Forelimb muscle (tissue), 1 donor: ENCODE measurements around the gene COPE. TPM values are rescaled to one million over a fixed set of nuclear protein-coding genes. Genes with fewer than 3 reads are reported as not detected.

Experiments
- DNase-seq: peaks from one replicate; pipeline ENCODE4 v3.0.0-alpha.2; 2013; ENCODE audit warnings: low read depth
- polyA plus RNA-seq: library from polyadenylated mRNA; unstranded; fragments of 120-200 nt; gene quantifications from one replicate; pipeline ENCODE4 v1.2.1, GENCODE V29; 2013; ENCODE audit not compliant: insufficient read length

The COPE gene
- polyA plus RNA-seq, 1 donor = 74.9 TPM

DNA sequence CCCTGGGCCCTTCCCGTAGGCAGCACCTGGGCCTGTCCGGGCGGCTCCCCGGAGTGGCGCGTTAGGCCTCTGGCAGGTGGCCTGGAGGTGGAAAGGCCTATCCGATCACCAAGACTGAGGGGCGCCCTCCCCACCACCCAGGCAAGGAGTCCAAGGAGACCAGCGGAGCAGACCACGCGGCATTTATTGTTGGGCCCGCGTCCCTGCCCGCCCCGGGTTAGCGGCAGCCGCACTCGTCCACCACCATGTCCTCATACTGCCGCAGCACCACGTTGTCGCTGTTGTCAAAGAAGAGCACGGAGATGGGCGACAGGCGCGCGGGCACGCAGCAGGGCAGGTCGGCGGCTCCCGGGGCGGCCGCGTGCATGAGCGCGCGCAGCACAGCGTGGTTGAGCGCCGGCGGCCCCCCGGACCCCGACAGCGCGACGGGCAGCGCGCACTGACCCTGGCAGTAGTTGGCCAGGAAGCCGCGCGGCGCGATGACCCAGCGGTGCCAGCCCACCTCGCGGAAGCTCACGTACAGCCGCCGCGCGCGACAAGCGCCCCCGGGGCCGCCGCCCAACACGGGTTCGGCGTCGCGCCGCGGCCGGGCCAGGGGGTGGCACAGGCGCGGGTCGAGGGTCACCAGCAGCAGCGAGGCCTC, 50.7 kb downstream of the COPE start:
- DNase-seq = no peak

DNA sequence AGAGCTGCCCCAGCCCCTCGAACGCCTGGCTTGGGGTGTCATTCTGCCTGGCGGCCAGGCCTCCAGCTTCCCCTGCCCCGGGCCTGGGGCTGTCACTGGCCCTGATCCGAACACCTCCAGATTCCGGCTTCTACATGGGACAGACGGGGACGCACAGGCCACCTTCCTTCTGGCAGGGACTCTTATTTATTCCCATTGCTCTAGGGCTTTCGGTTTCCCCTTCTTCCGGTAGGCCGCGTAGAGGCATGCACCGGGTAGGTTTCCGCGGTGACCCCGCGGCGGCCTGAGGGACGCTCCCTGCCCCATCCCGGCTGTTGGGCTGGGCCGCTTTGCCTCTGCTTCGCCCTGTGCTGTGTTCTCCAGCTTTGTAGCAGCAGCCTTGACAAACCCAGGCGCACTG, 51.4 kb downstream of the COPE start:
- no peak for DNase-seq

DNA sequence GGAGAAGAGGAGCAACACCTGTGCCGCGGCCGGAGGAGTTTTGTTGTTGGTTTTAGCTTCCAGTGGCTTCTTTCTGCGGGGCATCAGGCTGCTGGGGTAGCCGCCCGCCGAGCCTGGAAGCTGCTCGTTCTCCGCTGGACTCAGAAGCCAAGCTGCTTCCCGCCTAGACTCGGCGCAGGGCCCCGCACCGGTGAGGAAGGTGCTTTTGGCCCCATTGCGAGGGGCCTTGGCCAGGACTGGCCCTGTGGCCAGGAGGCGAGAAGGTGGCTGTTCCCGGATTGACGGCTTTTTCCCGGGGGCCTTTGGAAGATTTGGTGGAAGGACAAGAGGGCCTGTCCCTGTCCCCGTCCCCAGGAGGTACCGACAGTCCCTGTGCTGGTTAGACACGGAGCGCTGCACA, 52.0 kb downstream of the COPE start:
- no peak for DNase-seq

DNA sequence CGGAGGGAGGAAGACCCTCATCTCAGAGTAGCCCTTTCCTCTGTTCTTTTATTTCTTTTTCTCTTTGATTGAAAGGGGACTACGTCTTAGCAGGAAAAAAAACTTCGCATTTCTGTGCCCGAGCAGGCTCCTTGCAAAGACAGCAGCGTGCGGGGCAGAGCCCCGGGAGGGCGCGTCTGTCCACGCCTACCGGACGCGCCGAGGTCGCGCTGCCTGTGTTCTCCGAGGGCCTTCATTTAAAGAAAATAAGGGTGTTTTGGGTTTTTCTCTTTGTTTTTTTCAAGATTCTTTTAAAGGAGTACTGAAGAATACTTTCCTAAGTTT, 52.4 kb downstream of the COPE start:
- no peak for DNase-seq

DNA sequence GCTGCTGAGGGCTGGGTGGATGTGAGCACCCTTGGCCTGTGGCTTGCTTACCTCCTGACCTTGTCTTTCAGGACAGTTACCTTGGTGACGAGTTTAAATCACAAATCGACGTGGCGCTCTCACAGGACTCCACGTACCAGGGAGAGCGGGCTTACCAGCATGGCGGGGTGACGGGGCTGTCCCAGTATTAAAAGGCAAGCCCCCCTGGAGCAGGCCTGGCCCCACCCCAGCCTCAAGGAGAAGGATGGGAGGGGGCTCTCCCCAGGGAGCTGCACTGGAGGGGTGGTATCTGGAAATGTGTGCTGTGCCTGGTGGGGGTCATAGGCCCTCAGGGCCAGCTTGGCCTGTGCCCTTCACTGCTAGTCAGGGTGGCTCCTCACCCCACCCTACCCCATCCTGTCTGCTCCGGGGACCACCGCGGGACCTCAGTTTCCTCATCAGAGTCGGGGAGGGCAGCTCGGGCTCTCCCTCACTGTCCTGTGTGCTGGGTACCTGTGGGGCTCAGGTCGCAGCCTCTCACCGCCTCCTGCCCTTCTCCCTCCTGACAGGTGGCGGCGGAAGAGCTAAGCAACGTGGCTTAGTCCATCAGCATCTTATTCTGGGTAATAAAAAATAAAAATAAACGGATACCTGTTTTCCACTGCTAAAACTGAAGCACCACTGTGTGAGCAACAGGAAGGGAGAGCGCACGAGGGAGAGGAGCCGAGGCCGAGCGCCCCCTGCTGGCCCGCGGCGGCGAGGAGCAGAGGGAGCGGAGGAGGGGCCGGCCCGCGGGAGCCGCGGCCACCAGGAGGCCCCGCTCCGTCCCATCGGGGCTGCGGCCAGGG, 53.0 kb downstream of the COPE start:
- no peak for DNase-seq

DNA sequence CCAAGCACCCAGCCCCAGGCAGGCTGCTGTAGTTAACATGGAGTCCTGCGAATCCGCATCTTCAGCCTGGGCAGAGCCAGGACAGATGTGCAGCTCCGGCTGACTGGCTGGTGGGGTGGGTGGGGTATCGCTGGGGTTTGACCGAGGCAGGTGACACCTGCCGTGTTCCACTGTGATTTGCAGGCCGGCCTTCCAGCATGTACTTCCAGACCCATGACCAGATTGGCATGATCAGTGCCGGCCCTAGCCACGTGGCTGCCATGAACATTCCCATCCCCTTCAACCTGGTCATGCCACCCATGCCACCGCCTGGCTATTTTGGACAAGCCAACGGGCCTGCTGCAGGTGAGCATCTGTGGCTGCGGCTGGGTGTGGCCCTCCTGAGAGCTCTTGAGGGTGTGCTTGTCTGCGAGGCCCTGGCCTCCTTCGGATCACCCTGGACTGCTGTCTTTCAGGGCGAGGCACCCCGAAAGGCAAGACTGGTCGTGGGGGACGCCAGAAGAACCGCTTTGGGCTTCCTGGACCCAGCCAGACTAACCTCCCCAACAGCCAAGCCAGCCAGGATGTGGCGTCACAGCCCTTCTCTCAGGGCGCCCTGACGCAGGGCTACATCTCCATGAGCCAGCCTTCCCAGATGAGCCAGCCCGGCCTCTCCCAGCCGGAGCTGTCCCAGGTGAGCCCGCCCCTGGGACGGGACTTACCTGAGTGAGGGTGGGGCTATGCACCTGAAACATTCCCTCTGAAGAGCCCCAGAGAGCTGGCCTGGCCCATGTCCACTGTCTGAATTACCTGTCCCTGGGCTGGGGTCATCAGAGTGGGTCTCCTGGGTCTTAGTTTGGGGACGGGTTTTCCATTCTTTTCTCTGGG, 53.8 kb downstream of the COPE start:
- no peak for DNase-seq

DNA sequence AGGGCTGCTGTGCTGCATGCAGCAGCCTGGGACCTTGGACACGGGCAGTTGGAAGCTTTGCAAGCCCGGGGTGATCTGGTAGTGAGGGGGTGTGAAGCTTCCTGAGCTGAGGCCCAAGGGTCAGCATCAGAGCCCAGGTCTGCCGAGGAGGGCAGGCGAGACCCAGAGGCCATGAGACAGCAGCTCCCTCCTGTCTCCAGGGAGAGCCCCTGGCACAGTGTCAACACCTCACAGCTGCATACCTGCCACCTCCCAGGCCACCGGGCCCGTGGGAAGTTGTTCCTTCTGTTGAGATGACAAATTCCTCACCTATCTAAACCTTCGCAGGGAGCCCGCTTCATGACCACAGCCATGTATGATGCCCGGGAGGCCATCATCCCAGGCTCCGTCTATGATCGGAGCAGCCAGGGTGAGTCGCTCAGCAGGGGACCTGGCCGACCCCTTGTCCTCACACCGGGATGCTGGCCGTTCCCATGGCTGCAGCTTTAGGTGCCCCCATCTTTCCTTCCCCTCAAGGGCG, 55.3 kb downstream of the COPE start:
- DNase-seq = no peak

DNA sequence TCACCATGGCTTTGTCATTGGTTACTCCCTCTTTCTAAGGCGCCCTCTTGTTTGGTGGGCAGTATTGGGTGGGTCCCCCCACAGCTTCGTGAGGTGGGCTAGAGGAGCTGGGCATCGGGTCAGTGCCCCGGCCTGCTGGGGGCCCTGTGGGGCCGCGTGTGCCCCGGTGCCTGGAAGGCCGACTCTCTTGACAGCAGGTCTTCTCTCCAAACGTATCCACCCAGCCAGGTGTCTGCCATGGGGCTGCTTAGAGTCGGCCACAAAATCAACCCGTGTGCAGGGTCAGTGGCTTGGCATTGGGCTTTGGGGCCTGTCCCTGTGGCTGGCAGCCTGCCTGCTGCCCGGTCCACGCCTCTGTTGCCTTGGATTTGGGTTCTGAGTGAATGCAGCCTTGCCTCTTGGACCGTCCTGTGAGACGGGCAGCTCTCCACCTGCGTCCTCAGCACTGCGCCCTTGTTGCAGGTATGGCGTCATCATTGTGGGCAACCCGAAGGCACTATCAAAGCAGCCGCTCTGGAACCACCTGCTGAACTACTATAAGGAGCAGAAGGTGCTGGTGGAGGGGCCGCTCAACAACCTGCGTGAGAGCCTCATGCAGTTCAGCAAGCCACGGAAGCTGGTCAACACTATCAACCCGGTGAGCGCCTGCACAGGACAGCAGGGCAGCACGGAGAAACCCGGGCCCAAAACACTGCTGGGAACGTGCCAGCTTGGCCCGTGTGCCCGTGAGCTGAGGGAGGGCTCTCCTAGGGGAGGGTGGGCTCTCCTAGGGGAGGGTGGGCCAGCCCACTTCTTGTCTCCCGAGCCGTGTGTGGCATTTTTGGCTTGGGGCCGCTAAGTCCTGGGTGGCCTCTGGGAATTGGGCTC, 56.0 kb downstream of the COPE start:
- no peak for DNase-seq

DNA sequence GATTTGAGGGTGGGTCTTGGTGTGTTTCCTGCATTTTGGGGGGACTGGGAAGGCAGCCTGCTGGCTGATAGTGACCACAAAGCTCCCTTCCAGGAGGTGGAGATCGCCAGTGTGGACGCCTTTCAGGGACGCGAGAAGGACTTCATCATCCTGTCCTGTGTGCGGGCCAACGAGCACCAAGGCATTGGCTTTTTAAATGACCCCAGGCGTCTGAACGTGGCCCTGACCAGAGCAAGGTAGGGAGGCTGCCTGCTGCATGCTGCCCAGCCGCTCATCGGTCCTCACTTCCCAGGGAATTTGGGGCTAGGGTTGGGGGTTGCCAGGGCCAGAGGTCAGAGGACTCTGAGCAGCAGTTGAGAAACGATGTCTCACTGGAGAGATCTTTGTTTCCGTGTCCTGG, 57.3 kb downstream of the COPE start:
- DNase-seq = no peak

DNA sequence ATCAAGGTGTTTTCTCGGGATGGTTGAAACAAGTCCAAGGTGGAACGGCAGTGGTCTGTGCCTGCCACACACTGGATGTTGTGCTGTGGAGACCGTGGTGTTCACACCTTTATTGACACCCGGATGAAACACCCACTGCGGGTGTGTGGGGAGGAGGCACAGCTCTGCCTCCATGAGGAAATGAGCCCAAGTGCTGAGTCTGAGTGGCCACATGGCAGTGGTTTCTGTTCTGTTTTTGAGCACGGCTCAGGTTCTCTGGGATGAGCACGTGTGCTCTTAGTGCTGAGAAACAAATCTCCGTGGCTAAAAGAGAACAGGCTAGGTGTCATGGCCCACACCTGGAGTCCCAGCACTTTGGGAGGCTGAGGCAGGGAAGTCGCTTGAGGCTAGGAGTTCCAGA, 58.0 kb downstream of the COPE start:
- no peak for DNase-seq

DNA sequence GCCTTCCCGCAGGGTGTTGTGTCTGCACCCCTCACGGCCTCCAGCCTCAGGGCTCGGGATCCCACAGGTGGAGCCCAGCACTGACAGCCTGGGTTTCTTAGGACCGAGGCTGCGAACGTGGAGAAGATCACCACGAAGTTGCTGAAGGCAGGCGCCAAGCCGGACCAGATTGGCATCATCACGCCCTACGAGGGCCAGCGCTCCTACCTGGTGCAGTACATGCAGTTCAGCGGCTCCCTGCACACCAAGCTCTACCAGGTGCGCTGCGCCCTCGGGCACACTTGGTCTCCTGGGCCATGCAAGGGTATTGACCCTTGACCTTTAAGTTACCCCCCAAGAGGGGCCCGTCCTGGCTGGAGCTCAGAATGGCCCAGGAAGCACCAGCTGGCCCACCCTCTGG, 58.5 kb downstream of the COPE start:
- no peak for DNase-seq

DNA sequence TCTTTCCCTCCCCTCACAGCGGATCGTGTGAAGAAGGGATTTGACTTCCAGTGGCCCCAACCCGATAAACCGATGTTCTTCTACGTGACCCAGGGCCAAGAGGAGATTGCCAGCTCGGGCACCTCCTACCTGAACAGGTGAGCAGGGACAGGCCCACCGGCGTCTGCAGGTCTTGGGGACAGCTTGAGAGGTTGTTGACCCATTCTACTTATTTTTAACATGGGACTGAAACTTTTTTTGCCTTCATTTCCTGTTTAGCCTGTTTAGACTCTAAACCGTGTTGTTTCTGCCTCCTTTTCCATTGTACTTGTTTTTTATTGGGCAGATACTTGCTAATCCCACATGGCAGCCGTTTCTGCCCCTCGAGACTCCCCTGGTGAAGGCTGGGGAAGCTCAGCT, 58.9 kb downstream of the COPE start:
- no peak for DNase-seq

DNA sequence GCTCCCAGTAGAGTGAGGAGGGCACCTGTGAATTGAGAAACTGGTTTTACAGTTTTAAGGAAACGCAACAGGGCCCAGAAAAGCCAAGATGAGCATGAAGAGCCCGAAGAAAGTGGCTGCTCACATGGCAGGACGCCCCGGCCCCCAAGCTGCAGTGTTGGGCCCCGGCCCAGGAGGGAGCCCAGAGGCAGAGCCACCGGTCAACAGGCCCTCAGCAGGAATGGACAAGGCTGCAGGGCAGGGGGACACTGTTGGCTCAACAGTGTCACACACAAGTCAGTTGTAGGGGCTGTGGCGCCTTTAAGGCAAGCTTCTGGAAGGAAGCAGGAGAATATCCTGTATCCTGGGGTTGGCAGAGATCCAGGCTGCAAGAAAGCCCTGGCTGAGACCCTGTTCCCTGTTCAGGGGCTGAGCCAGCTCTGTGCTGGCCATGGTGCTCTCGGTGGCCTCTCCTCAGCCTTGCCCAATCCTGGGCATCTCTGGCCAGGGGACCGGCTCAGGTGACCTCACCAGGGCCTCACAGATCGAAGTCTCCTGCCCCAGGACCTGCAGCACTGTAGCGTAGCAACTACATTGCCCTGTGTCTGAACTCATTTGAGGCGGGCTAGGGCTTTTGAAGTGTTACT, 59.4 kb downstream of the COPE start:
- DNase-seq = no peak

DNA sequence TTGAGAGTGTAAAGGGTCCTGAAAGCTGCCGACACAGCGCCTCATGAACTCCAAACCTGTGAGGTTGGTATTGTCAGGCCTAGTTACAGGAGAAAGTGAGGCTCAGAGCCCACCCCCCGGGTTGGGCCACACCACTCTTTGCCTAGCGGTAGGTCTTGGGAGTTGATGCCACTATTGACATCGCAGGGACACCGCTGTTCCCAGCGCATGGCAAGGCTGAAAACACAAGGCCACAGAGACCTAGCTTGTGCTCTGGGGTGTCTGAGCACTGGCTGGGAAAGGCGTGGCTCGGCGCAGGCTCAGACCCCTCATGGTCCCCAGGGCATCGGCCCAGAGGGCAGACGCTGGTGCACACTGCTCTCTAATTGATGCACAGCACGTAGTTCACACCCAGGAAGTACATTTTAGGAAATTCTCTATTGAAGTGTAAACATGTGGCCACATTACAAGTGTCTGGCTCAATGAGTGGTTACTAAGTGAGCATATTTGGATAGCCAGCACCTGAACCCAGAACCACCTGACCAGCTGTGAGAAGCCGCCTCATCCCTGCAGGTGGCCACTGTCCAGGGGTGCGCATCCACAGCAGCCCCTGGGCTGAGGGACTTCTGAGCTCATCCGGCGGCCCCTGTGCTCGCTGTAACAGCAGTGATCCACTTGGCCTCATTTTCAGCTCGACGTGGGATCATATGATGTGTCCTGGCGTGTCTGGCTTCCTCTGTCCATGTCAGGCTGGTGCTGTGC, 60.1 kb downstream of the COPE start:
- DNase-seq = no peak

DNA sequence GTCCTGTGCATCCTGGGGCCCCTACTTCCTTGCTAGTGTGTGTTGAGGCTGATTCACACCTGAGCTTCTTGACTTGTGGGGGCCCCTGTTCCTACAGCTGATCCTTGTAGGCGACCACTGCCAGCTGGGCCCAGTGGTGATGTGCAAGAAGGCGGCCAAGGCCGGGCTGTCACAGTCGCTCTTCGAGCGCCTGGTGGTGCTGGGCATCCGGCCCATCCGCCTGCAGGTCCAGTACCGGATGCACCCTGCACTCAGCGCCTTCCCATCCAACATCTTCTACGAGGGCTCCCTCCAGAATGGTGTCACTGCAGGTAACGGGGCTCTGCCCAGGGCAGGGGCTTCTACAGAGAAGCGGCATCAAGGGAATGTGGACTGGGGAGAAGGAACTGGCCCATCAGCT, 62.0 kb downstream of the COPE start:
- DNase-seq = no peak

DNA sequence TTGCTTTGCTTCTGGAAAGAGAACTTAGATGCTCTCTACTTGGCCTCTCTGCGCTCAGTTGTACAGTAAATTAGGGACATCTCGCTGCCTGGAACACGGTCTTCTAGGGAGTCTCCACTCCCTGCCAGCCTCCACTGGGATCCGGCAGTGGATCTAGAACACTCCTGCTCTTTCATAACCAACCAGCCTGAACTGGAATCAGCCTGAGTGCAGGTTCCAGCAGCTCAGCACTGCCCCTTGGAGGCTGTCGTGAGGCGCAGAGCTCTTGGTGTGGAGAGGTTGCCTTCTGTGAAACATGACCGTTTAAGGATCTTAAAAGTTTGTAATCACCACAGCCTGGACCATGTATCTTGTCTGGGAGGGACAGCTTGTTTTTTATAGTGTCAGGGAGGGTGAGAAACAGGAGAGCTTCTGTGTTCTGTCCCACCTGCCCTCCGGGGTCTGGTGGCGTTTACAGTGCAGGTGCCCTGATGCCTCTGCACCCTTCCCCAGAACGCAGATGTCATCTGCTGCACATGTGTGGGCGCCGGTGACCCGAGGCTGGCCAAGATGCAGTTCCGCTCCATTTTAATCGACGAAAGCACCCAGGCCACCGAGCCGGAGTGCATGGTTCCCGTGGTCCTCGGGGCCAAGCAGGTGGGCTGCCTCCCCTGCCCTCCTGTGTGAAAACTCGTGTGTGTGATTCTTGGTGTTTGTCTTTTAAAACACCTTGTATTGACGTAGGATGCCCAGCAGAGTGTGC, 62.6 kb downstream of the COPE start:
- DNase-seq = no peak

DNA sequence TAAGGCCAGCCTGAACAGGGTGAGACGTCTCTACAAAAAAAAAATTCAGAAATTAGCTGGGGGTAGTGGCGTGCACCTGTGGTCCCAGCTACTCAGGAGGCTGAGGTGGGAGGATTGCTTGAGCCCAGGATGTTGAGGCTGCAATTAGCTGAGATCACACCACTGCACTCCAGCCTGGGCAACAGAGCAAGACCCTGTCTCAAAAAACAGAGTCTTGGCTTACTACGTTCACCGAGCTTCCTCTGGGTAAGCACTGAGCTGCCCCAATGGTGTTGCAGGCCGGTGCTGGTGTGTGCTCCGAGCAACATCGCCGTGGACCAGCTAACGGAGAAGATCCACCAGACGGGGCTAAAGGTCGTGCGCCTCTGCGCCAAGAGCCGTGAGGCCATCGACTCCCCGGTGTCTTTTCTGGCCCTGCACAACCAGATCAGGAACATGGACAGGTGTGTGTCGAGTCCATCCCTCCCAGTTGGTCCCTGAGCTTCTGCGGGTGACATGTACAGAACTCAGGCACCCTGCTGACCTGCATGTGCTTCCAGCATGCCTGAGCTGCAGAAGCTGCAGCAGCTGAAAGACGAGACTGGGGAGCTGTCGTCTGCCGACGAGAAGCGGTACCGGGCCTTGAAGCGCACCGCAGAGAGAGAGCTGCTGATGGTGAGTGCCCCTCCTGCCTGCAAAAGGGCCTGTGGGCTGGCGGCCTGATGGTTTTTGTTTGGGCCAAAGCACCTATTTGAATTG, 63.4 kb downstream of the COPE start:
- no peak for DNase-seq

DNA sequence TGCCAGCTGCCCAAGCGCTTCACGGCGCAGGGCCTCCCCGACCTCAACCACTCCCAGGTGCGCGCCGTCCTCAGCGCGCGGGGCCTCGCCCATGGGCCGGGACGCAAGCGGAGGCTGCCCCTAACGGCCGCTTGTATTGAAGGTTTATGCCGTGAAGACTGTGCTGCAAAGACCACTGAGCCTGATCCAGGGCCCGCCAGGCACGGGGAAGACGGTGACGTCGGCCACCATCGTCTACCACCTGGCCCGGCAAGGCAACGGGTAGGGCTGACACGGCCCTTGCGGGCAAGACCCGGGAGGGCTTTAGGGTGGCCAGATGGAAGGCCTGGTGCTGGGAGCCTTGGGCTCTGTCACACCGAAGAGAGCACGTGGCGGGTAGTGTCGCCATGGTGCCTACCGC, 64.2 kb downstream of the COPE start:
- DNase-seq = no peak
